H1 (cell line): Measurements from ENCODE around the gene WDR6.

Experiments used
- CHD2 ChIP-seq: IDR thresholded peaks from 2 replicates; pipeline ENCODE4 v1.6.1; 2012; ENCODE audit warnings: low read length, improper control_type of control experiment
- CTCF ChIP-seq, 3 experiments: IDR thresholded peaks; 1 replicate in 2 of 3; 2 replicates in 1 of 3; pipeline versions ENCODE4 v1.5.1 to v1.6.1; 2011; ENCODE audit warnings: low read length in 3 of 3, mild to moderate bottlenecking in 3 of 3, inconsistent platforms in 2 of 3, low read depth in 1 of 3, moderate library complexity in 1 of 3; ENCODE audit not compliant: insufficient read depth in 1 of 3; ENCODE audit errors: control extremely low read depth in 1 of 3
- EZH2 ChIP-seq: fragments of 200-600 bp; sonication (generic); IDR thresholded peaks from 2 replicates; pipeline ENCODE4 v1.7.1; 2012; ENCODE audit warnings: low read depth, mild to moderate bottlenecking, moderate library complexity, low read length, inconsistent platforms; ENCODE audit not compliant: severe bottlenecking
- POLR2A ChIP-seq, 2 experiments: IDR thresholded peaks; 1 replicate in 1 of 2; 2 replicates in 1 of 2; pipeline ENCODE4 v1.6.1; 2011; ENCODE audit warnings: low read depth in 2 of 2, low read length in 2 of 2, mild to moderate bottlenecking in 2 of 2; ENCODE audit errors: control extremely low read depth in 1 of 2
- TBP ChIP-seq: IDR thresholded peaks from 2 replicates; pipeline ENCODE4 v1.6.1; 2011; ENCODE audit warnings: low read depth, low read length, improper control_type of control experiment

GRCh38 chr3:49027634-49028033, 20.4 kb downstream of the WDR6 start:
- TF ChIP-seq CTCF (IDR thresholded peaks at IDR 0.05; ENCODE audit: control extremely low read depth in 1 of 3, insufficient read depth in 1 of 3, low read depth in 1 of 3, low read length in 3 of 3) = no peak
- TF ChIP-seq CHD2 = no peak
- TF ChIP-seq TBP = no peak
- TF ChIP-seq EZH2 = no peak
- peak in 1 of 2 experiments; percentile 49; a peak in 1 of 3 replicates for TF ChIP-seq POLR2A (IDR thresholded peaks at IDR 0.05; ENCODE audit: control extremely low read depth in 1 of 2, low read depth in 2 of 2, low read length in 2 of 2)
